GM12875 (cell line): ENCODE measurements around the gene MYO1D.
"Not testable (repeated sequence)": the region's sequence is repeated elsewhere in the genome, so short reads cannot be mapped to it uniquely, and the experiment has no call there.

Source experiments
- H3K4me3 ChIP-seq: one replicate; pipeline ENCODE4 v1.5.1; 2011; ENCODE audit warnings: low read depth, low read length, control low read depth
- CTCF ChIP-seq: IDR thresholded peaks from 2 replicates; pipeline ENCODE4 v1.5.1; 2011; ENCODE audit warnings: low read depth, mild to moderate bottlenecking, control low read depth, inconsistent platforms, low read length, moderate library complexity, borderline replicate concordance; ENCODE audit not compliant: insufficient read depth

The MYO1D gene

GRCh38 chr17:32527146-32527545 lies 349.8 kb downstream of the MYO1D start:
- no peak for TF ChIP-seq CTCF
- H3K4me3 ChIP-seq: no peak overlapping the region

- H3K4me3 ChIP-seq: no peak overlapping the region
- TF ChIP-seq CTCF: no peak
Observed at GRCh38 chr17:32525122-32525521, 351.8 kb downstream of the MYO1D start.

GRCh38 chr17:32524553-32524880 lies 352.4 kb downstream of the MYO1D start:
- H3K4me3 ChIP-seq: not testable (repeated sequence)

GRCh38 chr17:32523827-32524552 lies 352.9 kb downstream of the MYO1D start:
- no peak for TF ChIP-seq CTCF
- peak overlapping the region; percentile 18 for H3K4me3 ChIP-seq

- TF ChIP-seq CTCF: no peak
- peak overlapping the region; percentile 18 for H3K4me3 ChIP-seq
Observed at GRCh38 chr17:32523017-32523680, 353.8 kb downstream of the MYO1D start.

GRCh38 chr17:32520737-32521404 lies 356.1 kb downstream of the MYO1D start:
- TF ChIP-seq CTCF: no peak
- H3K4me3 ChIP-seq: no peak overlapping the region

GRCh38 chr17:32520104-32520701 lies 356.7 kb downstream of the MYO1D start:
- TF ChIP-seq CTCF: no peak
- no peak overlapping the region for H3K4me3 ChIP-seq
